T-helper 9 cell (primary cell): ENCODE results near the gene UBAC2.
"Not testable (repeated sequence)": the region's sequence is repeated elsewhere in the genome, so short reads cannot be mapped to it uniquely, and the experiment has no call there.

Experiments
- DNase-seq: peaks from one replicate; pipeline ENCODE4 v3.0.0-alpha.2; 2020

UBAC2 gene

GRCh38 chr13:99215184-99215830, 14.7 kb downstream of the UBAC2 start:
- DNase-seq = peak; percentile 54

GRCh38 chr13:99217461-99218110, 16.9 kb downstream of the UBAC2 start:
- DNase-seq = no peak

DNA sequence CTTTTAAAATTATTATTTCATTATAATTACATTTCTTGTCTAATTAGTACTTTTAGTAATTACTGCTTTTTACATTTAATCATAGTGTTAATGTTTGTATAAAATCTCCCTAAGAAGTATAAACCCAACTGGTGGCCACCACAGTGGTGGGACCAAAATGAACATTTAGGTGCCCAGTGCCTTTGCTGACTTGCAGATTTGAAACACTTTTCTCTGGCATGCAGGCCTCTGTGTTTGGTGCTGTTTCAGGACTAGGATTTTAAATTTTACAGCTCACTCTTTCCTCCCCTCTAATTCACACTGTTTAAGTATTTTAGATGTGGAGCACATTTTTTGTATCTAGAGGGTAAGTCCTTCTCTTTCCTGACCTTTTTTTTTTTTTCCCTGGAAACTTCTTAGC, 17.5 kb downstream of the UBAC2 start:
- no peak for DNase-seq

- no peak for DNase-seq
These were observed 17.9 kb downstream of the UBAC2 start for GRCh38 chr13:99218545-99218944.

DNA sequence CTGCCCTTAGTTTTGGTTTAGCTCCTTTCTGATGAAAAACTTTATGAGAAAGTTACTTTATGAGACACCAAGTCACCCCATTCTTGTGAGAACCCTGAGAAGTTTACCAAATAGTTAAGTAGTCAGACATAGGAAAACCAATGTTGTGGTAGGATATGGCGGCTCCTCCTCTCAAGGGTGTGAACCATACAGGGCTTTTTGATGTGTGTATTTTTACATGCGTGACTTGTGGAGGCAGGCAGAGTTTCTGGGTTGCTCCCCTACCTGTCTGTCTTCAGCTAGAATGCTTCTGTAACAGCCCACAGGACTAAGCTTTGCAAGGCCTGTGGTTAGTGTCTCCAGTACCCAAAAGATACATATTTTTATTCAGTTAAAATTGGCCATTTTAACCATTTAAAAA, 18.3 kb downstream of the UBAC2 start:
- DNase-seq = peak; percentile 47

GRCh38 chr13:99220199-99220935, 19.7 kb downstream of the UBAC2 start:
- DNase-seq = no peak

- DNase-seq = no peak
These were observed 21.0 kb downstream of the UBAC2 start for GRCh38 chr13:99221567-99222239.

DNA sequence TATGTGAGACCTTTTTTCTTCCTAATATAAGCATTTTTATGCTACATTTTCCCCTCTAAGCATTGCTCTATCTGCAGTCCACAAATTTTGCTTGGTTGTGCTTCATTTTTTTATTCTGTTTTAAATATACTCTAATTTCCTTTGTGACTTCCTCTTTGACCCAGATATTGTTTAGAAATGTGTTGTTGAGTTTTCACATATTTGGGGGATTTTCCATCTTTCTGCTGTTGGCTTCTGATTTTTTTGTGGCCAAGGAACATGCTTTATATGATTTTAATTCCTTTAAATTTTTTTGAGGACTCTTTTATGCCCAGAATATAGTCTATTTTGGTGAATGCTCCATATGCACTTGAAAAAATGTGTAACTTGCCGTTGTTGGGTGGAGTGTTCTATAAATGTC, 22.9 kb downstream of the UBAC2 start:
- DNase-seq = no peak

DNA sequence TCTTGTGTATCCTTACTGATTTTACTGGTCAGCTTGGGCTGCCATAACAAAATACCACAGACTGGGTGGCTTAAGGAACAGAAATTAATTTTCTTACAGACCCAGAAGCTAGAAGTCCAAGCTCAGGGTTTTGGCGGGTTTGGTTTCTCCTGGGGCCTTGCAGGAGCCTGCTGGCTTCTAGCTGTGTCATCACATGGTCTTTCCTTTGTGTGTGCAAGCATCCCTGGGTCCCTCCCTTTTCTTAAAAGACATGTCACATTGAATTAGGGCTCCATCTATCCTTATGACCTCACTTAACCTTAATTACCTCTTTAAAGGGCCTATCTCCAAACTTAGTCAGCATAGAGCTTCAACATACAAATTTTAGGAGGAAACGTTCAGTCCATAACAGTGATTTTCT, 23.4 kb downstream of the UBAC2 start:
- no peak for DNase-seq

DNA sequence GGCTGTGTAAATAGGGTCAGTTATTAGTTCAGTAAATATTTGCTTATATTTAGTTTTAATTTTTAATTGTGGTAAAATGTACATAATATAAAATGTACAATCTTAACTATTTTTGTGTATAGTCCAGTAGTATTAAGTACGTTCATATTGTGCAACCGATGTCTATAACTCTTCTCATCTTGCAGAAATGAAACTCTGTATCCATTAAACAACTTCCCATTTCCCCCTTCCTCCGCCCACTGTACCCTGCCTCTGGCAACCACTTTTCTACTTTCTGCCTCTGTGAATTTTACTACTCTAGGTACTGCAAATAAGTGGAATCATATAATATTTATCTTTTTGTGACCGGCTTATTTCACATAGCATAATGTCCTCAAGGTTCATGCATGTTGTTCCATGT, 24.4 kb downstream of the UBAC2 start:
- no peak for DNase-seq

GRCh38 chr13:99226513-99226912, 25.9 kb downstream of the UBAC2 start:
- DNase-seq = no peak

DNA sequence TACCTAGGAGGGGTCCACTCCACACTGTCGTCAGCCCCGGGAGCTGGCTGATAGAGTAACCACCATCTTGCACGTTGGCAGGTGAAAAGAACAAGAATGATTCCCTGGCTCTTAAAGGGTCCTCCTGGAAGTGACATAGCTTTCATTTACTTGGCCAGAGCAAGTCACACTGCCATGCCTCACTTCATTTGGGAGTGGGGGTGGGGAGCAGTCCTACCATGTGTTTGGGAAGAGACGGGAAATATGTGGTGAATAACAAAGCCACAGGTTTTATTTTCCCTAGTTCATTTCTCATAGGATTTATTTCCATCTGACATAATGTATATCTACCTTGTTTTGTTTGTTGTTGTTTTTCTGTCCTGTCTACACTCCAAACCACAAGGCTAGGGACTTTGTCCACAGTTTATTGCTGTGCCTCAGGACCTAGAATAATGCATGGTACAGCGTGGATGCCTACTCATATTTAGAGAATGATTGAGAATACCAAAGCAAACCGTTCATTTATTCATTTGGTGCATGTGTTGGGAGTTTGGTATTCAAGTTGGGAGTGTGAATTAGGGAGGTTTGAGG, 26.8 kb downstream of the UBAC2 start:
- DNase-seq = no peak

- DNase-seq = no peak
These were observed 27.4 kb downstream of the UBAC2 start for GRCh38 chr13:99227909-99228688.

DNA sequence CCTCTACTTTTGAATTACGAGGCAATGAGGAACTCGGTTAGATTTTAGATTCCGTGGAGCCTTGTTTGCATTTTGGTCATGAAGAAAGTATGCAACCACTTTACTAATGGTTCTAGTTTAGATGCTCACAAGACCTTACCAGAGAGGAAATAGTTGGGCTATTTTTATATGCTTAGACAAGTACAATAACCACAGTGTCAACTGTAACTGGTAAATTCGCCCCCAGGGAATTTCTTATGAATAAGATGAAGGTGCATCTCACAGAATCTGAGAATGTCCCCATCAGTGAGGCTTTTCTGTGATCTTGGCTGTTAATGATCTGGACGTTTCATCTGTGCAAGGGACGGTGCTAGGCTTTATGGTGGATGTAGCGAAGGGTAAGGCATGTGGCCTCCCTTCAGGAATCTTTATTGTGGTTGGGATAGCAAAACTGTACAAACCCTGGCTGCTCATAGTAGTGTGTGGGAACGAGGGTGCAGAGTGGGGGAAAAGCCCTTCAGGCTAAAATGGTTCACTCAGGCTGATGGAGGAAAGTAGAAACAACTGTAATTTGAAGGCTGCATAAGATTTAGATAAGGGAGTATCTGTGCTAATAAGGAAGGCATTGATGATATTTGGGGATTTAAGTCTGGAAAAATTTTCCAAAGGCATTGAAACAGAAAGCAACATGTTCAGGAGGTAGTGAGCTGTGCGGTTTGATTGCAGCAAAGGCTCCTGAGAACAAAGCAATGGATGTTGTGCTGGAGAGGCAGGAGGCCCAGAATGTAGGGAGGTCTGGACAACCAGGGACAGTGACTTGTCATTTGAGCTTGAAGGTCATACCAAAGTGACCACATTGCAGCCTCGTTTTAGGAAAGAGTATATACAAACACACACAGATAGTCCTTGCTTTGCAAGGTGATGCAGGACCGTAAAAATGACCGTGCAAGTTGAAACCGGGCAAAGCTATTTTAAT, 28.4 kb downstream of the UBAC2 start:
- DNase-seq = no peak

DNA sequence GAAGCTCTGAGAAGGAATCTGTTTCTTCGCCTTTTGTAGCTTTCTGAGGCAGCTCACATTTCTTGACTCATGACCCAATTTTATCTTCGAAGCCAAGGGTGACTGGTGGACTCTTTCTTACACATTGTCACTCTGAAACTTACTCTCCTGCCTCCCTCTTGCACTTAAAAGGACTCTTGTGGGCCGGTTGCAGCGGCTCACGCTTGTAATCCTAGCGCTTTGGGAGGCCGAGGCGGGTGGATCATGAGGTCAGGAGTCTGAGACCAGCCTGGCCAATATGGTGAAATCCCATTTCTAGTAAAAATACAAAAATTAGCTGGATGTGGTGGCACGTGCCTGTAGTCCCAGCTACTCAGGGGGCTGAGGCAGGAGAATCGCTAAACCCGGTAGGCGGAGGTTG, 29.9 kb downstream of the UBAC2 start:
- DNase-seq = not testable (repeated sequence)

- DNase-seq = no peak
These were observed 30.3 kb downstream of the UBAC2 start for GRCh38 chr13:99230991-99231390.

DNA sequence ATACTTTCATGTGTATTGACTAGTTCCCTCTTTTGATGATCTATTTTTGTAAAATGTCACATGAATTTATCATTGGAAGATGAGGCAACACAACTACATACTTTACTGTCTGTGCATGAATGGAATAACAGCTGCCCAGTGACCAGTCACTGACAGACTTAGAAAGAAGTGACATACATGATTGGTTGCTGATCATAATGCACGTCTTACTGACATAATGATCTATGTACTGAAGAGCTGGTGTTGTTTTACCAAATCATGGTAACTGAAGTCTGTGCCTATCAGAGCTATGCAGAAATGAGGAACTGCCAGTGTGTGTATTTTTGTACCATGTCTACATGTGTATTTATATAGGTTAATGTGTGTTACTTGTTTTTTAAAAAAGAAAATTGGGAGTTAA, 31.1 kb downstream of the UBAC2 start:
- no peak for DNase-seq

DNA sequence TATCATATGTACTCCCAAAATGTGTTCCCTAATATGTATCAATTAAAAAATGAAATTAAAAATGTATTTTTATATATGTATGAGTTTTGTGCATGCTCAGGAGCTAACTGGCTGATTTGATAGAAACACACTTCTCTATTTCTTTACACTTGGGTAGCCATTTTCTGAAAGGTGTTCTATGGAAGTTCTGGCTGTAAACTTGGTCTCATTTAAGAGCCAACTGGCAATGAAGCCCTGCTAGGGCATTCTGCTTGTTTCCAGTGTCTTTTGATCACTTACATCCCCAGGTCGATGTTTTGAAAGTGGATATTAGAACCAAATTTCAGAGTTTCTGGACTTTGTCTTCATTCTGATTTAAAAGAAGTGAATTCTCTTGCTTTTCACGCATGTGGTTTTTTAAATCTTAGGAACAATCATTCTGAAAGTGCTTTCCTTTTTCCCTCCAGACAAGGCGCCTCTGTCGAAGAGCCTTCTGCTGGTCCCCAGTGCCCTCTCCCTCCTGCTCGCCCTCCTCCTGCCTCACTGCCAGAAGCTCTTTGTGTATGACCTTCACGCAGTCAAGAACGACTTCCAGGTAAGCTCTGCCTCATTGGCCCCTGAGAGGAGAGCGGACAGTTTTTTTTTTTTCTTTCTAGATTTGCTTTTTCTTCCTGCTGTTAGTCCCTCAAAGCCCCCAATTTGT, 37.5 kb downstream of the UBAC2 start:
- no peak for DNase-seq

- DNase-seq = no peak
These were observed 45.4 kb downstream of the UBAC2 start for GRCh38 chr13:99246100-99246499.

GRCh38 chr13:99249178-99249577, 48.5 kb downstream of the UBAC2 start:
- DNase-seq = not testable (repeated sequence)

GRCh38 chr13:99249606-99250005, 49.0 kb downstream of the UBAC2 start:
- not testable (repeated sequence) for DNase-seq
